ENCODE data around the gene SH2D7.
A peak's percentile ranks its signal among the peaks of the same experiment; 100 is the strongest.

SH2D7 gene

GRCh38 chr15:78079298-78080087 lies 12.9 kb upstream of the SH2D7 start:
- intact Hi-C loops (cut with micrococcal nuclease), result no loop called here
- H3K4me3 Mint-ChIP-seq, result no peak overlapping the region
- peak overlapping the region; percentile 21 for H3K27ac Mint-ChIP-seq

GRCh38 chr15:78080088-78080460 lies 12.3 kb upstream of the SH2D7 start:
- H3K36me3 Mint-ChIP-seq (ENCODE audit: low read depth), result peaks cover 21% of the 10 kb centered on the region
- H3K4me1 Mint-ChIP-seq (ENCODE audit: low read depth), result peaks cover 68% of the 10 kb centered on the region
- H3K4me3 Mint-ChIP-seq, result no peak overlapping the region
- no peaks in the 10 kb centered on the region for H3K27me3 Mint-ChIP-seq
- intact Hi-C loops (cut with micrococcal nuclease), result no loop called here
- no peaks in the 10 kb centered on the region for H3K9me3 Mint-ChIP-seq
- H3K27ac Mint-ChIP-seq, result peak overlapping the region; percentile 21

More at GRCh38 chr15:78079298-78080087, 12.9 kb upstream of the SH2D7 start:
- H3K27me3 Mint-ChIP-seq, result no peaks in the 10 kb centered on the region
- H3K9me3 Mint-ChIP-seq, result no peaks in the 10 kb centered on the region
- peaks cover 66% of the 10 kb centered on the region for H3K4me1 Mint-ChIP-seq (ENCODE audit: low read depth)
- H3K36me3 Mint-ChIP-seq (ENCODE audit: low read depth), result peaks cover 27% of the 10 kb centered on the region

GRCh38 chr15:78082106-78082742 lies 10.1 kb upstream of the SH2D7 start:
- Mint-ChIP-seq H3K4me3 (no peak overlapping the region), H3K27me3 (no peaks in the 10 kb centered on the region), H3K36me3 (ENCODE audit: low read depth) (peaks cover under 1% of the 10 kb centered on the region), H3K27ac (peak overlapping the region; percentile 77), H3K4me1 (ENCODE audit: low read depth) (peaks cover 68% of the 10 kb centered on the region), H3K9me3 (no peaks in the 10 kb centered on the region)
- intact Hi-C loops (cut with micrococcal nuclease), result no loop called here

GRCh38 chr15:78082743-78083110 lies 9.6 kb upstream of the SH2D7 start:
- Mint-ChIP-seq H3K27me3 (no peaks in the 10 kb centered on the region), H3K4me3 (no peak overlapping the region), H3K9me3 (no peaks in the 10 kb centered on the region), H3K36me3 (ENCODE audit: low read depth) (no peaks in the 10 kb centered on the region), H3K27ac (peak overlapping the region; percentile 77), H3K4me1 (ENCODE audit: low read depth) (peaks cover 71% of the 10 kb centered on the region)
- intact Hi-C loops (cut with micrococcal nuclease), result no loop called here

GRCh38 chr15:78083186-78083585 lies 9.2 kb upstream of the SH2D7 start:
- no peaks in the 10 kb centered on the region for H3K36me3 Mint-ChIP-seq (ENCODE audit: low read depth)
- no peaks in the 10 kb centered on the region for H3K9me3 Mint-ChIP-seq
- no peak overlapping the region for H3K4me3 Mint-ChIP-seq
- H3K27ac Mint-ChIP-seq, result peak overlapping the region; percentile 77
- no peaks in the 10 kb centered on the region for H3K27me3 Mint-ChIP-seq
- H3K4me1 Mint-ChIP-seq (ENCODE audit: low read depth), result peaks cover 71% of the 10 kb centered on the region
- intact Hi-C loops (cut with micrococcal nuclease), result no loop called here

GRCh38 chr15:78083687-78084448 lies 8.5 kb upstream of the SH2D7 start:
- no peaks in the 10 kb centered on the region for H3K36me3 Mint-ChIP-seq (ENCODE audit: low read depth)
- peaks cover 76% of the 10 kb centered on the region for H3K4me1 Mint-ChIP-seq (ENCODE audit: low read depth)
- intact Hi-C loops (cut with micrococcal nuclease), result no loop called here
- no peaks in the 10 kb centered on the region for H3K27me3 Mint-ChIP-seq
- H3K27ac Mint-ChIP-seq, result peak overlapping the region; percentile 77
- H3K9me3 Mint-ChIP-seq, result no peaks in the 10 kb centered on the region
- no peak overlapping the region for H3K4me3 Mint-ChIP-seq

- H3K27ac Mint-ChIP-seq, result peak overlapping the region; percentile 77
- intact Hi-C loops (cut with micrococcal nuclease), result no loop called here
- no peak overlapping the region for H3K4me3 Mint-ChIP-seq
- no peaks in the 10 kb centered on the region for H3K36me3 Mint-ChIP-seq (ENCODE audit: low read depth)
- H3K9me3 Mint-ChIP-seq, result no peaks in the 10 kb centered on the region
- peaks cover 72% of the 10 kb centered on the region for H3K4me1 Mint-ChIP-seq (ENCODE audit: low read depth)
- no peaks in the 10 kb centered on the region for H3K27me3 Mint-ChIP-seq
Measured at GRCh38 chr15:78084449-78084750, 8.0 kb upstream of the SH2D7 start.

- no peaks in the 10 kb centered on the region for H3K9me3 Mint-ChIP-seq
- H3K36me3 Mint-ChIP-seq (ENCODE audit: low read depth), result no peaks in the 10 kb centered on the region
- peaks cover 64% of the 10 kb centered on the region for H3K4me1 Mint-ChIP-seq (ENCODE audit: low read depth)
- intact Hi-C loops (cut with micrococcal nuclease), result loop anchor here (5.0 kb wide), 1 partner anchor 34 kb away; no protein-coding TSS in a partner anchor
- H3K4me3 Mint-ChIP-seq, result no peak overlapping the region
- H3K27me3 Mint-ChIP-seq, result no peaks in the 10 kb centered on the region
- no peak overlapping the region for H3K27ac Mint-ChIP-seq
Measured at GRCh38 chr15:78085928-78086327, 6.4 kb upstream of the SH2D7 start.

- intact Hi-C loops (cut with micrococcal nuclease), result loop anchor here (5.0 kb wide), 1 partner anchor 36 kb away; no protein-coding TSS in a partner anchor
- Mint-ChIP-seq H3K36me3 (ENCODE audit: low read depth) (no peaks in the 10 kb centered on the region), H3K4me1 (ENCODE audit: low read depth) (peaks cover 49% of the 10 kb centered on the region), H3K4me3 (peak overlapping the region; percentile 20), H3K27ac (peak overlapping the region; percentile 95), H3K9me3 (no peaks in the 10 kb centered on the region), H3K27me3 (no peaks in the 10 kb centered on the region)
Measured at GRCh38 chr15:78087951-78088772, 4.2 kb upstream of the SH2D7 start.

- Mint-ChIP-seq H3K36me3 (ENCODE audit: low read depth) (no peaks in the 10 kb centered on the region), H3K4me1 (ENCODE audit: low read depth) (peaks cover 44% of the 10 kb centered on the region), H3K27ac (peak overlapping the region; percentile 95), H3K9me3 (no peaks in the 10 kb centered on the region), H3K27me3 (no peaks in the 10 kb centered on the region), H3K4me3 (no peak overlapping the region)
- intact Hi-C loops (cut with micrococcal nuclease), result loop anchor here (5.0 kb wide), 1 partner anchor 36 kb away; no protein-coding TSS in a partner anchor
Measured at GRCh38 chr15:78088773-78089080, 3.6 kb upstream of the SH2D7 start.

GRCh38 chr15:78090422-78091063 lies 1.8 kb upstream of the SH2D7 start:
- H3K36me3 Mint-ChIP-seq (ENCODE audit: low read depth), result no peaks in the 10 kb centered on the region
- H3K27ac Mint-ChIP-seq, result no peak overlapping the region
- H3K4me1 Mint-ChIP-seq (ENCODE audit: low read depth), result peaks cover 28% of the 10 kb centered on the region
- intact Hi-C loops (cut with micrococcal nuclease), result no loop called here
- H3K9me3 Mint-ChIP-seq, result no peaks in the 10 kb centered on the region
- H3K4me3 Mint-ChIP-seq, result no peak overlapping the region
- H3K27me3 Mint-ChIP-seq, result no peaks in the 10 kb centered on the region

- Mint-ChIP-seq H3K27me3 (no peaks in the 10 kb centered on the region), H3K27ac (peak overlapping the region; percentile 15), H3K36me3 (ENCODE audit: low read depth) (no peaks in the 10 kb centered on the region), H3K4me1 (ENCODE audit: low read depth) (peaks cover 11% of the 10 kb centered on the region), H3K4me3 (no peak overlapping the region), H3K9me3 (no peaks in the 10 kb centered on the region)
- intact Hi-C loops (cut with micrococcal nuclease), result no loop called here
Measured at GRCh38 chr15:78093242-78094020, 1.1 kb downstream of the SH2D7 start.

- intact Hi-C loops (cut with micrococcal nuclease), result no loop called here
- Mint-ChIP-seq H3K4me1 (ENCODE audit: low read depth) (peaks cover 4% of the 10 kb centered on the region), H3K36me3 (ENCODE audit: low read depth) (no peaks in the 10 kb centered on the region), H3K27me3 (no peaks in the 10 kb centered on the region), H3K4me3 (no peak overlapping the region), H3K9me3 (no peaks in the 10 kb centered on the region), H3K27ac (no peak overlapping the region)
Measured at GRCh38 chr15:78097667-78098066, 5.3 kb downstream of the SH2D7 start.
